Adipocyte (in vitro differentiated cells): Measurements from ENCODE around the gene ADD2.

ENCODE experiments used
- DNase-seq: peaks from one replicate; pipeline ENCODE4 v3.0.0-alpha.2; 2015; ENCODE audit warnings: low read depth
- H3K27me3 ChIP-seq: replicated peaks from 2 replicates; pipeline ENCODE4 v1.7.0; 2013; ENCODE audit warnings: mild to moderate bottlenecking, low read length, moderate library complexity; ENCODE audit not compliant: control insufficient read depth, insufficient read depth
- H3K36me3 ChIP-seq: 2 replicates; pipeline ENCODE4 v1.7.0; 2013; ENCODE audit warnings: low read length, mild to moderate bottlenecking, moderate library complexity; ENCODE audit not compliant: control insufficient read depth, insufficient read depth, severe bottlenecking
- H3K4me1 ChIP-seq: 2 replicates; pipeline ENCODE4 v1.7.0; 2013; ENCODE audit warnings: mild to moderate bottlenecking, low read length, moderate library complexity; ENCODE audit not compliant: control insufficient read depth, insufficient read depth
- H3K4me3 ChIP-seq: 2 replicates; pipeline ENCODE4 v1.7.0; 2013; ENCODE audit warnings: mild to moderate bottlenecking, low read length, moderate library complexity
- H3K9ac ChIP-seq: 2 replicates; pipeline ENCODE4 v1.7.0; 2013; ENCODE audit warnings: mild to moderate bottlenecking, low read length, moderate library complexity
- H3K9me3 ChIP-seq: 2 replicates; pipeline ENCODE4 v1.7.0; 2013; ENCODE audit warnings: mild to moderate bottlenecking, low read length, moderate library complexity; ENCODE audit not compliant: control insufficient read depth

The ADD2 gene

GRCh38 chr2:70708376-70709199, 59.4 kb downstream of the ADD2 start:
- no peaks in the 10 kb centered on the region for H3K9me3 ChIP-seq
- H3K36me3 ChIP-seq, result no peaks in the 10 kb centered on the region
- DNase-seq, result no peak
- H3K4me1 ChIP-seq, result peaks cover 10% of the 10 kb centered on the region
- H3K9ac ChIP-seq, result no peak overlapping the region
- H3K4me3 ChIP-seq, result no peak overlapping the region
- no peaks in the 10 kb centered on the region for H3K27me3 ChIP-seq

GRCh38 chr2:70707706-70708105, 60.3 kb downstream of the ADD2 start:
- Histone ChIP-seq H3K36me3 (no peaks in the 10 kb centered on the region), H3K9me3 (no peaks in the 10 kb centered on the region), H3K4me3 (no peak overlapping the region), H3K9ac (no peak overlapping the region), H3K4me1 (peaks cover 10% of the 10 kb centered on the region), H3K27me3 (no peaks in the 10 kb centered on the region)
- no peak for DNase-seq

GRCh38 chr2:70706026-70706795, 61.8 kb downstream of the ADD2 start:
- H3K27me3 ChIP-seq, result no peaks in the 10 kb centered on the region
- H3K4me3 ChIP-seq, result no peak overlapping the region
- H3K36me3 ChIP-seq, result no peaks in the 10 kb centered on the region
- H3K4me1 ChIP-seq, result peaks cover 10% of the 10 kb centered on the region
- H3K9ac ChIP-seq, result no peak overlapping the region
- DNase-seq, result no peak
- no peaks in the 10 kb centered on the region for H3K9me3 ChIP-seq

GRCh38 chr2:70705160-70705850, 62.7 kb downstream of the ADD2 start:
- Histone ChIP-seq H3K9ac (no peak overlapping the region), H3K36me3 (no peaks in the 10 kb centered on the region), H3K4me1 (peaks cover 10% of the 10 kb centered on the region), H3K27me3 (no peaks in the 10 kb centered on the region), H3K9me3 (no peaks in the 10 kb centered on the region), H3K4me3 (no peak overlapping the region)
- no peak for DNase-seq

- Histone ChIP-seq H3K9ac (no peak overlapping the region), H3K36me3 (no peaks in the 10 kb centered on the region), H3K9me3 (no peaks in the 10 kb centered on the region), H3K4me1 (peaks cover under 1% of the 10 kb centered on the region), H3K27me3 (no peaks in the 10 kb centered on the region), H3K4me3 (no peak overlapping the region)
- no peak for DNase-seq
These were observed 64.0 kb downstream of the ADD2 start for GRCh38 chr2:70703900-70704549.

- no peaks in the 10 kb centered on the region for H3K36me3 ChIP-seq
- no peaks in the 10 kb centered on the region for H3K9me3 ChIP-seq
- no peaks in the 10 kb centered on the region for H3K4me1 ChIP-seq
- DNase-seq, result no peak
- no peaks in the 10 kb centered on the region for H3K27me3 ChIP-seq
- no peak overlapping the region for H3K9ac ChIP-seq
- no peak overlapping the region for H3K4me3 ChIP-seq
These were observed 65.1 kb downstream of the ADD2 start for GRCh38 chr2:70702711-70703395.

GRCh38 chr2:70698847-70699246, 69.2 kb downstream of the ADD2 start:
- Histone ChIP-seq H3K9me3 (no peaks in the 10 kb centered on the region), H3K27me3 (peaks cover 13% of the 10 kb centered on the region), H3K9ac (no peak overlapping the region), H3K4me1 (no peaks in the 10 kb centered on the region), H3K36me3 (no peaks in the 10 kb centered on the region), H3K4me3 (no peak overlapping the region)
- no peak for DNase-seq

- no peaks in the 10 kb centered on the region for H3K9me3 ChIP-seq
- no peaks in the 10 kb centered on the region for H3K36me3 ChIP-seq
- H3K4me1 ChIP-seq, result no peaks in the 10 kb centered on the region
- H3K9ac ChIP-seq, result no peak overlapping the region
- H3K4me3 ChIP-seq, result no peak overlapping the region
- DNase-seq, result no peak
- H3K27me3 ChIP-seq, result peaks cover 23% of the 10 kb centered on the region
These were observed 70.2 kb downstream of the ADD2 start for GRCh38 chr2:70697603-70698383.

- H3K9ac ChIP-seq, result no peak overlapping the region
- no peak for DNase-seq
These were observed 71.9 kb downstream of the ADD2 start for GRCh38 chr2:70696142-70696541.

GRCh38 chr2:70692256-70692655, 75.7 kb downstream of the ADD2 start:
- Histone ChIP-seq H3K27me3 (peaks cover 25% of the 10 kb centered on the region), H3K9ac (no peak overlapping the region), H3K36me3 (no peaks in the 10 kb centered on the region), H3K4me1 (peaks cover under 1% of the 10 kb centered on the region), H3K9me3 (no peaks in the 10 kb centered on the region), H3K4me3 (no peak overlapping the region)
- no peak for DNase-seq

More at GRCh38 chr2:70696142-70696541, 71.9 kb downstream of the ADD2 start:
- no peaks in the 10 kb centered on the region for H3K9me3 ChIP-seq
- no peaks in the 10 kb centered on the region for H3K36me3 ChIP-seq
- no peaks in the 10 kb centered on the region for H3K4me1 ChIP-seq
- H3K27me3 ChIP-seq, result peaks cover 25% of the 10 kb centered on the region
- H3K4me3 ChIP-seq, result no peak overlapping the region
